GM12874 (cell line): Measurements from ENCODE around the gene ATG2B.

Experiments used
- TF ChIP-seq, protein P1 (sequence below): IDR thresholded peaks from 2 replicates; pipeline ENCODE4 v1.5.1; 2011; ENCODE audit warnings: low read depth, mild to moderate bottlenecking, control low read depth, low read length, moderate library complexity; ENCODE audit not compliant: insufficient read depth

The ATG2B gene, protein sequence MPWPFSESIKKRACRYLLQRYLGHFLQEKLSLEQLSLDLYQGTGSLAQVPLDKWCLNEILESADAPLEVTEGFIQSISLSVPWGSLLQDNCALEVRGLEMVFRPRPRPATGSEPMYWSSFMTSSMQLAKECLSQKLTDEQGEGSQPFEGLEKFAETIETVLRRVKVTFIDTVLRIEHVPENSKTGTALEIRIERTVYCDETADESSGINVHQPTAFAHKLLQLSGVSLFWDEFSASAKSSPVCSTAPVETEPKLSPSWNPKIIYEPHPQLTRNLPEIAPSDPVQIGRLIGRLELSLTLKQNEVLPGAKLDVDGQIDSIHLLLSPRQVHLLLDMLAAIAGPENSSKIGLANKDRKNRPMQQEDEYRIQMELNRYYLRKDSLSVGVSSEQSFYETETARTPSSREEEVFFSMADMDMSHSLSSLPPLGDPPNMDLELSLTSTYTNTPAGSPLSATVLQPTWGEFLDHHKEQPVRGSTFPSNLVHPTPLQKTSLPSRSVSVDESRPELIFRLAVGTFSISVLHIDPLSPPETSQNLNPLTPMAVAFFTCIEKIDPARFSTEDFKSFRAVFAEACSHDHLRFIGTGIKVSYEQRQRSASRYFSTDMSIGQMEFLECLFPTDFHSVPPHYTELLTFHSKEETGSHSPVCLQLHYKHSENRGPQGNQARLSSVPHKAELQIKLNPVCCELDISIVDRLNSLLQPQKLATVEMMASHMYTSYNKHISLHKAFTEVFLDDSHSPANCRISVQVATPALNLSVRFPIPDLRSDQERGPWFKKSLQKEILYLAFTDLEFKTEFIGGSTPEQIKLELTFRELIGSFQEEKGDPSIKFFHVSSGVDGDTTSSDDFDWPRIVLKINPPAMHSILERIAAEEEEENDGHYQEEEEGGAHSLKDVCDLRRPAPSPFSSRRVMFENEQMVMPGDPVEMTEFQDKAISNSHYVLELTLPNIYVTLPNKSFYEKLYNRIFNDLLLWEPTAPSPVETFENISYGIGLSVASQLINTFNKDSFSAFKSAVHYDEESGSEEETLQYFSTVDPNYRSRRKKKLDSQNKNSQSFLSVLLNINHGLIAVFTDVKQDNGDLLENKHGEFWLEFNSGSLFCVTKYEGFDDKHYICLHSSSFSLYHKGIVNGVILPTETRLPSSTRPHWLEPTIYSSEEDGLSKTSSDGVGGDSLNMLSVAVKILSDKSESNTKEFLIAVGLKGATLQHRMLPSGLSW (N-terminal part only)

DNA sequence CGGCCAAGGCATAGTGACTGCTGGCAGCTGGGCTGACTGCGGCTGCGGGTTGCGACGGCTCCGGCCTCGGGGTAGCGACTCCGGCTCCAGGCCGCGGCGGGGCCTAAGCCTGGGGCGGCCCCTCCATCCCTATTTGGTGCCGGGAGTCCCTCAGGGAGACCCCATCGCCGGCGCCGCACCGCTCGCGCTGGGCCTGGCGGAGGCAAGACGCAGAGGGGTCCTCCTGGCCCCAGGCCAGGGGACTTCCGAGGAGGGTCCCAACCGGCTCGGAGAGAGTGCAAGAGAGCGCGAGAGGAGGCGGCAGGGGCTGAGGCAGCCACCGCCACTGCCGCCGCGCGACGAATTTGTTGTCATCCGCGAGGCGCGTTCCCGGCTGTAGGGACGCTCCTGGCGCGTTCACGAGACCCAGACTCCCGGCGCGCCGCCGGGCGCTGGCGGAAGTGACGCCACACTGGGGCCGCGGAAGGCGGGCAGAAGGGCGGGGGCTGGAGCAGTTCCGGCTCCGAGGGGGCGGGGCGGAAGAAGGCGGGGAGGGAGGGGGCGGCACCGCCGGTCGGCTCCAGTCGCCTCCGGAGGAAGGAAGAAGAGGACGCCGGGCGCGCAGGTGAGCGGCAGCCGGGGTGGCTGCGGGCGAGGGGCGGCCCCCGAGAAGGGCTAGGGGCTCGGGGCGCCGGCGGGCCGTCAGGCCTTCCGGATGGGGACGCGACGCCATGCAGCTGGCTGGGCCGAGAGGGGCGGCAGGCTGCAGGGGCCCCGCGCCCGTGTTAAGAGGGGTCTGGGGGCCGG, at the start of gene ATG2B, which contains the start of gene GSKIP:
Gene ATG2B (minus strand): TSS at position 377 of the 786 bp plus-strand sequence. CDS start 365 bp downstream, at position 12.
Gene GSKIP (plus strand): TSS at position 562 of the 786 bp plus-strand sequence. CDS start 18,722 bp downstream, outside the sequence.
- TF ChIP-seq, protein P1, sequence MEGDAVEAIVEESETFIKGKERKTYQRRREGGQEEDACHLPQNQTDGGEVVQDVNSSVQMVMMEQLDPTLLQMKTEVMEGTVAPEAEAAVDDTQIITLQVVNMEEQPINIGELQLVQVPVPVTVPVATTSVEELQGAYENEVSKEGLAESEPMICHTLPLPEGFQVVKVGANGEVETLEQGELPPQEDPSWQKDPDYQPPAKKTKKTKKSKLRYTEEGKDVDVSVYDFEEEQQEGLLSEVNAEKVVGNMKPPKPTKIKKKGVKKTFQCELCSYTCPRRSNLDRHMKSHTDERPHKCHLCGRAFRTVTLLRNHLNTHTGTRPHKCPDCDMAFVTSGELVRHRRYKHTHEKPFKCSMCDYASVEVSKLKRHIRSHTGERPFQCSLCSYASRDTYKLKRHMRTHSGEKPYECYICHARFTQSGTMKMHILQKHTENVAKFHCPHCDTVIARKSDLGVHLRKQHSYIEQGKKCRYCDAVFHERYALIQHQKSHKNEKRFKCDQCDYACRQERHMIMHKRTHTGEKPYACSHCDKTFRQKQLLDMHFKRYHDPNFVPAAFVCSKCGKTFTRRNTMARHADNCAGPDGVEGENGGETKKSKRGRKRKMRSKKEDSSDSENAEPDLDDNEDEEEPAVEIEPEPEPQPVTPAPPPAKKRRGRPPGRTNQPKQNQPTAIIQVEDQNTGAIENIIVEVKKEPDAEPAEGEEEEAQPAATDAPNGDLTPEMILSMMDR = no peak

DNA sequence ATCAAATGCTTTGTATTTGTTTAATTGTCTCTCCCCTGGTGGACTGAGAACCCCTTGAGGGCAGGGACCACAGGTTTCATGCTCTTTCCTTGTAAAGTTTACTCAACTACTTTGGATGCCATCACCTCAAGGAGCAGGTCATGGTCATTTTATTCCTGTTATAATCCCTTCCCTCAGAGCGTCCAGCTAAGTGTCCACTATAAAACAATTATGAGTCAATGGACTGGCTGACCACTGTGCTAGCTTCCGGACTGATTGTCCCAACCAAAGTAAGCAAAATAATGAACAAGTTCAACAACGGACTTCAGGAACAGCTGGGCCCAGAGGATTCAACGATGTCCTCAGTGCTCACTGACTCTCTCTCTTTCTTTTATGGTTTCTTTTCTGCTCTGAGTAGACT, 47.0 kb upstream of the ATG2B start:
- TF ChIP-seq, protein P1 = no peak

DNA sequence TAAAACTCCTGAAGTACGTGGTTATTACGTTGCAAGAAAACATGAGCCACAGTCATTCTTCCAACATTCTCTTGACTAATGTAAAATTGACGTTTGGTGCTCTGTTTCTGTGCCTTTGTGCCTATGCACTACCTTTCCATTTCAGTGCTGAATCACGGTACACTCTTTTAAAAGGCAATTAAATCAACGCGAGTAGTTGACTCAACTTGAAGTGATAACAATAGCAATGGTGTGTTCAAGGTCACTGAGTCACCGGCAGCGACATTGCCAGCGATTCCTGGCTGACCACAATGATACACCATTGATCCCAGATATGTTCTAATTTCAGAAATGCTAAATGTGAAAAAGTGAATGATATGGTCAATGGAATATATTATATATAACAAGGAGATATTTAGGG, 46.6 kb upstream of the ATG2B start:
- TF ChIP-seq, protein P1 = no peak

DNA sequence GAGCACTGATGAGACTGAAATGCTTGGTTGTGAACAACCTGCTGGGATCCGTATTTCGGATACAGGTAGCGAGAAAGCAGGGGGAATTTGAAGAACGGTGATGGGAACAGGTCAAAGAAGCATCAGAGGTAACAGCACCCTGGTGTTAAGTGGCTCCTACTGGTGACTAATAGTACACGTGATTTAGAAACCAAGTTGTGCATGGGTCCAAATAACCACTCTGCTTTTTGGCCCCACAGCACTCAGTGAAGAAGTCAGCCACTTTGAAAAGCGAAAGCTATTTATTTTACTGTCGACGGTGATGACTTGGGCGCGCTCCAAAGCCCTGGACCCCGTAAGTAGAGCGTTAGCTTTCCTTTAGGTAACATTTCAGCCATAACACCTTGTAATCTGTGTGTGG, 45.5 kb upstream of the ATG2B start:
- TF ChIP-seq, protein P1 = no peak

DNA sequence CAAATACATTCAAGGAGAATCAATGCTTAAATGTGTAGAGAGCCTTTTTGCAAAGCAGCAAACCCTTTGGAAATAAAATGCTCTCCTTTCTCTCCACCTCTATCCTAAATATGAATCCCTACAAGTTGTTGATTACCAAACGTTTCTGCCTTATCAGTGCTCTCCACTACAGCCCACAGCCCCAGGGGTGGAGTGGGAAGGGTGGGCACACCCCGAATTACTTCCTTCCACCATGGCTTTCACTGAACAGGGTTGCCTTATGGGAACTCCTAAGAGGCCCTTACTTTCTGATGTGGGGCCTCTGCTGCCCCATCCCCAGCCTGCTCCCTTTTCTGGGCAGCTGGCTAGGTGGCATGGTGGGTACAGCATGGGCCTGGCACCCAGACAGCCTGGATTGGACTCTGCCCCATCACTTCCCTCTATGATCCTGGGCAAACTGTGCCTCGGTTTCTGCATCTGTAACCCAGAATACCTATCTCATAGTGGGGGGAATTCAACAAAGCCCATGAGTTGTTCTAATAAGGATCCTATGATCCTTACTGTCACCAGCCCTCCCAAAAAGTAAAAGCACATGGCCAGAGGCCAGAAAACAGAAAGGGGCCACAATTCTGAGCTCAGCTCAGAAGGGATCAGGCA, 44.9 kb upstream of the ATG2B start:
- TF ChIP-seq, protein P1 = no peak

DNA sequence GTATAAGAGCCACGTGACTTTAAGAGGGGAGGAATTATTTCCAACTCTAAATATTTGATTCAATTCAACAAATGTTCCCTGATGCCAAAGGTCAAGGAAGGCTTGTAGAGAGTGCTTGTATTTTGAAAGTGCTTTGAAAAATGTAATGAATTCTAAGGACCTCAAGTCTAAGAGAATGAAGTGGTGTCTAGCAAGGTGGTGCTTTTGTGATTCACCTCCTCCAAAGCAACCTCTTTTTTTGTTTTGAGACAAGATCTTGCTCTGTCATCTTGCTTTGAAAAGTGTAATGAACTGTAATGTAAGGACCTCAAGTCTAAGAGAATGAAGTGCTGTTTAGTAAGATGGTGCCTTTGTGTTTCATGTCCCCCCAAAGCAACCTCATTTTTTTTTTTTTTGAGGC, 42.5 kb upstream of the ATG2B start:
- TF ChIP-seq, protein P1 = no peak
